Fibroblast of skin of right biceps (primary cell): Measurements from ENCODE around the gene DEPDC4.
"Not testable (repeated sequence)": the region's sequence is repeated elsewhere in the genome, so short reads cannot be mapped to it uniquely, and the experiment has no call there.

Source experiments
- DNase-seq: peaks from one replicate; pipeline ENCODE4 v3.0.0-alpha.2; 2013

The DEPDC4 gene

GRCh38 chr12:100263131-100263530 lies 3.7 kb downstream of the DEPDC4 start:
- no peak for DNase-seq

- no peak for DNase-seq
These were observed 8.8 kb downstream of the DEPDC4 start for GRCh38 chr12:100258127-100258526.

GRCh38 chr12:100254876-100255275 lies 12.0 kb downstream of the DEPDC4 start:
- DNase-seq, result no peak

GRCh38 chr12:100253437-100253836 lies 13.4 kb downstream of the DEPDC4 start:
- no peak for DNase-seq

GRCh38 chr12:100251917-100252316 lies 15.0 kb downstream of the DEPDC4 start:
- no peak for DNase-seq

DNA sequence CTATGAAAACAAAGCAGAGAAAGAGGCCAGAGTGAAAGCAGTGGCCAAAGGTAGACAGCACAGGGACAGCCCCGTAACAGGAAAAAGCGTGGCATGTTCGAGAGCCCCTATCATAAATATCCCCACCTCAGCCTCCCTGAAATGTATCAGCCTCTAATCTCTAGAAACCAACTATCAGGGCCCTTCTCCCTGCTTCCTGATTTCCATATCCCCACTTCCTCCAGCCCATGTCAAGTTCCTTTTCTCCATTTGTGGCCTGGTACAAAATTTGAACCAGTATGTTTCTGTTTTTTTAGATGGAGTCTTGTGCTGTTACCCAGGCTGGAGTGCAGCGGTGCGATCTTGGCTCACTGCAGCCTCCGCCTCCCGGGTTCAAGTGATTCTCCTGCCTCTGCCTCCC lies 16.9 kb downstream of the DEPDC4 start:
- DNase-seq, result no peak

DNA sequence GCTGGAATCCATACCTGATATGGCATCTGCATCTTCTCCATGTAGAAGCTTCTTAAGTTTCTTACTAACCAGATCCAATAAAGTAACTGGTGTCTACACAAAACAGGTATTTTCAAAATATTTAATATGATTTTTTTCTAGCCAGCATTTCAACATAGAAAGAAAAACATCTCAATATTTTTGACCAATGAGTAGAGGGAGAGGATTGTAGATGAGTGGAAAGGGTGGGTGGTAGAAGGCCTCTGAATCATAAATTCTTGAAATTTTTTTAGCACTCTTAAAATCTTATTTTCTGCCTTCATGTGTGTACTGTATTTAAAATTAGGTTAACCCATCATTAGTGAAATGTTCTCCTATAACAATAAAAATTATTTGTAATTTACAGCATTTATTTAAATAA lies 18.0 kb downstream of the DEPDC4 start:
- DNase-seq, result peak; percentile 46

GRCh38 chr12:100247765-100248164 lies 19.1 kb downstream of the DEPDC4 start:
- no peak for DNase-seq

DNA sequence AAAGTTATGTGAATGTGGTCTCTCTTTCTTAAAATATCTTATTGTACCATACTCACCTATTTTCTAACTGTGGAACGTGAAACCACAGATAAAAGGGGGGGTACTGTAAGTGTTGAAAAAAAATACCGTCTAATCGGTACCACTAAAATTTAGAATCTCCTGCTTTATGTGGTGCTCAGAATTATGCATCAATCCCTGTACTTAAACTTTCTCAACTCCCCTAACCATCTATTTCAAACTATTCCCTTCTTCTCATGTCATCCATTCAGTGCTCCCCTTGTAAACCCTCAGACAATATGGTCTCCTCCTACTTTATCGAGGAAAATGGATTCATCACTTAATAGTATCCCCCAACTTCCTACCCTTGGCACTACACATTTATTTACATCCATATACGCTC lies 23.7 kb downstream of the DEPDC4 start:
- DNase-seq, result no peak

DNA sequence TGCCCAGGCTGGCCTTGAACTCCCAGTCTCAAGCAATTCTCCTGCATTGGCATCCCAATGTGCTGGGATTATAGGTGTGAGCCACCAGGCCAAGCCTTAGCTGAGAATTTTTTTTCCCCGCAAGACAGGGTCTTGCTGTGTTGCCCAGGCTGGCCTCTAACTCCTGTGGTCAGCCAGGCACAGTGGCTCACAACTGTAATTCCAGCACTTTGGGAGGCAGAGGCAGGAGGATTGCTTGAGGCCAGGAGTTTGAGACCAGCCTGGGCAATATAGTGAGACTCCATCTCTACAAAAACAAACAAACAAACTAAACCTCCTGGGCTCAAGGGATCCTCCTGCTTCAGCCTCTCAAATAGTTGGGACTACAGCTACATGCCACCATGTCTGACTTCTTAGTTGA lies 27.3 kb downstream of the DEPDC4 start:
- no peak for DNase-seq

DNA sequence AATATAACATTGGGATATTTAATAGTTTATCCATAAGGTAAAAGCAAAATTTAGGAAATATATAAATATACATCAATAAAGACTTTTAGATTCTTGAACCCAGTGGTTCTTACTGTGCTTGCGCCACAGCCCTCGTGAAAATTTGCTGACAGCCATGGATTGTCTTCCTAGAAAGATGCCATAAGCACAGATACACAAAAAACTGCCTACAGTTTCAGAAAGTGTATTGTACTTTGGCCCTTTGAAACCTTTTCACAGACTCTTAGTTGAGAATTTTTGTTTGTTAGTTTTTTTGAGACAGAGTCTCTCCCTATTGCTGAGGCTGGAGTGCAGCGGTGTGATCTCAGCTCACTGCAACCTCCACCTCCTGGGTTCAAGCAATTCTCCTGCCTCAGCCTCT lies 28.1 kb downstream of the DEPDC4 start:
- no peak for DNase-seq

DNA sequence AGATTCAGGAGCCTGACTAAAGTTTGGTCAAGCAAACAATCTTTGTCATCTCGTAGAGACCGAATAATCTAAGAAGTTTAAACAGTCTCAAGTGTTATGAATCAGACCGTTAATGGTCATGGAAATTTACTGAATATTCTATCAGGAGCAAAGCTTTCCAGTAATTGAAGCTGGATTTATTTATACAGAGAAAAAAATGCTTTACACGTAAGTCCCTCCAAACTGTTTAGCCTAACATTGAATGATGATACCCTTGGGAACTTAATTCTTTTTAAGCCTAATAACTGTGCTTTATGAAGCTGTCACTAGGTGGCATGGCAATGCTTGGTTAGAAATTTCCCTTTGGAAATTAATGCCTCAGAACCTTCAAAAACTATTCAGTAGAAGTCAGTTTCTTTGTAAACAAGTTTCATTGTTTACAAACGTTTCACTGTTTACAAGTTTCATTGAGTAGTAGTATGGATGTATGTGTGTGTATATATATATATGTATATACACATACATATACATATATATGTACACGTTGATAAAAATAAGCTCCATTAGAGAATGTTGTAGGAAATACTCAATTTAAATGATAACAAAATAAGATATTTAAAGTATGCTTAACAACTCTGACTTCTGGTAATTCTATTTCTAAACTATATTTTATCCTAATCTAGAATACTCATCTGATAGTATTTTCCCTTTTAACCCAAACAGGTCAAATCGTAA lies 32.1 kb downstream of the DEPDC4 start:
- DNase-seq, result peak; percentile 62

DNA sequence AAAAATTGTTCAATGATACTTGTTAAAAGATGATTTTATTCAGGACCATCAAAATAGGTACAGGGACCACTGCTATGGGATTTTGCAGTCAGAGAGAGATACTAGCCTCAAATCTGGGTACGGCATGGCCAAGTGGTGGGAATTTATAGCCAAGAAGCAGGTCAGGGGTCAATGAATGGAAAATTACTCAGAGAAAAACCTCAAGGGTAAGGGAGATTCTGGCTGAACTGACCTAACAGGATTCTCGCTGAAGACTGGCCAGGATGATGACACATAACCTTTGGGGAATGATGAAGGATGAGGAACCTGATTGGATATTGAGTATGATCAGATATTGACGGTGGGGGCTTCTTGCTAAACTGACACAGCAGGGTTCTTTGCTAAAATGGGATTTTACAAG lies 32.7 kb downstream of the DEPDC4 start:
- peak; percentile 20 for DNase-seq

DNA sequence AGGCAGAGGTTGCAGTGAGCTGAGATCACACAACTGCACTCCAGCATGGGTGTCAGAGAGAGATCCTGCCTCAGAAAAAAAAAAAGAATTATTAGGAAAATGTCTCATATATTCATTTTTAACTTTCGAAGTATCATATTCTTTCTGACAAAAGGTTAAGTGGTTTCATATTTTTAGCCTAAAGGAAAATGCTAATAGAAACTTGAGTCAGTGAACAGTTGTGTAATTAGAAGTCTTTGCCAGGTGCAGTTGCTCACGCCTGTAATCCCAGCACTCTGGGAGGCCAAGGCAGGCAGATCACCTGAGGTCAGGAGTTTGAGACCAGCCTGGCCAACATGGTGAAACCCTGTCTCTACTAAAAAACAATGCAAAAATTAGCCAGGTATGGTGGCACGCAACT lies 35.0 kb downstream of the DEPDC4 start:
- DNase-seq, result not testable (repeated sequence)

DNA sequence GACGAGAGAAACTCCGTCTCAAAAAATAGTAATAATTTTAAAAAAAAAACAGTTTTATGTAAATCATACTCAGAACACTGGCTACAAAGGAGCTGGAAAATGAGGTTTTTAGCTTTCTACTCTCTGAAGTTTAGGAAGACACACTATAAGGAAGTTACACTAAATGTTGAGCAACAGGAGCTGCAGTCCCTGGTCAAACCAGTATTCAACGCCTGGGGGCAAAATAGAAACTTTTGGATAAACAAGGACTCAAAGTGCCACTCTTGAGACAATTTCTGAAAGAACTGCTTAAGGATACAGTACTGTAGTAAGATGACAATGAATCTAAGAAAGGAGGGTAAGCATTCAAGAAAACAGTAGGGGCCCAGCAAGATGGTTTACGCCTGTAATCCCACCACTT lies 37.0 kb downstream of the DEPDC4 start:
- DNase-seq, result no peak

GRCh38 chr12:100229036-100229635 lies 37.7 kb downstream of the DEPDC4 start:
- DNase-seq, result peak; percentile 12

DNA sequence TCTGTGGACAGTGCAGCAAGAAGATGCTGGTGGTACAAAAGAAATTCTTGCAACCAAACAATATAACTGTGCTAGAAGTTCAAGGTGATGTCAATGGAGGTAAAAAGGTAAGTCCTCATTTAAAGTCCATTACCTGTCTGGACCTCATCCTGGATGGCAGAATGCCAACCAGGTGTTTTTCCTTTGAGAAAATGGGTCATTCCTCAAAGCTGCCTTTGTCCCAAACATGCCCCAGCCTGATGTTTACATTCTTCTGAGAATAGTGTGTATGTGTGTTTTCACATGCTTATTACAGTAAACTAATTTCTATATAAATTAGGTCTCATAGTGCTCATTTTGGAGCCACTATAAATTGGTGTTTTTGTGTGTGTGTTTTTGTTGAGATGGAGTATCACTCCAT lies 41.4 kb downstream of the DEPDC4 start:
- DNase-seq, result no peak

GRCh38 chr12:100222173-100222572 lies 44.7 kb downstream of the DEPDC4 start:
- not testable (repeated sequence) for DNase-seq

GRCh38 chr12:100221523-100221922 lies 45.4 kb downstream of the DEPDC4 start:
- DNase-seq, result no peak

DNA sequence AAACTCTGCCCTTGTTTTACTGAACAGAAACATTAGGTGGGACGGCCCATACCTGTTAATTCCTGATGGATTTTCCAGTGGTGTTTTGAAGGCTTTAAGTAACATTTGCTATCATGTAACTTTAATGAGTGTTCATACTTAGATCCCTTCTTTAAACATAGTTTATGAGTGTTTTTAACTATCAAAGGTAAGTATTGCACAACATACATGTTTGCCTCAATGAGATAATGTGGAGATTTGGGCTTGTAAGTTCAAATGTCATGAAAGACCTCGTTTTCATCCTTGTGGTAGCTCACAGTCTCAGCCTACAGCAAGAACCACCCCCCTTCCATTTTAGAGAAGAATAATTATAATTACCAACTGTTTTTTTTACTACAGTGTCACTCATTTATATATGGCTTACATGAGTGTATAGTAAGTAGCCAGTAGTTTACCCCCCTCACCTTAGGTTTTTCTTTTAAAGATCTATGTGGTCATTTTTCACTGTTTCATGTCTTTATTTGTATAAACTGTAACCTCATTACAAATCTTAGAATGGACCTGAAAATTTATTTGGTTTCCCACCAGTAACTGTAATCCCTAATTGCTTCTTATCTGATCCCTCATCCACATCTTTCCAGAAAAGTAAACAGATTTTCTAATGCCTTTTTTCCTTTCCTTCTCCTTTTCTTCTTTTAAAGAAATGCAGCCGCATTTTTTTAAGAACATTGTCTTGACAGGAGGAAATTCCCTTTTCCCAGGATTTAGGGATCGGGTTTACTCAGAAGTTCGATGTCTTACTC lies 47.4 kb downstream of the DEPDC4 start:
- no peak for DNase-seq

GRCh38 chr12:100216337-100216736 lies 50.5 kb downstream of the DEPDC4 start:
- DNase-seq, result no peak

DNA sequence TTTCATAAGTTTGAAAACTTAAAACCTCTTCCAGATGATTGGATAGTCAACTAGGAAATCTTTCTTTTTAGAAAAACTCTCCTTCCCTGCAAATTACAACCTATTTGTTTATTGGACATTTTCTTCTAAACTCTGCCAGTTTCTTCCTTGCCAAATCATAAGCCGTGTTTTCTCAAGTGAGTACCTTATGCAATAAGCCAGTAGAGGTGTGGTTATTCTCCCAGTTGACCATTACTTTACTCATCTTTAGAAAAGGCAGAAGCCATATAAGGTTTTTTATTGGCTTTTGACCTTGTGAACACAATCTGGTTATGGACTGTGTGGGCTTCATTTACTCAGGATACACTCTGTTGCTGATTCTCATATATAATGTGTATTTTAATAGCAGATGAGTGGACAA lies 51.7 kb downstream of the DEPDC4 start:
- DNase-seq, result no peak

GRCh38 chr12:100214518-100214917 lies 52.4 kb downstream of the DEPDC4 start:
- DNase-seq, result no peak
